CD4-positive, alpha-beta T cell treated with Interleukin-21 for 1 hour (primary cell): ENCODE measurements around the gene NGFR.

Source experiments
- DNase-seq: peaks from one replicate; pipeline ENCODE4 v3.0.0-alpha.2; 2020

The NGFR gene

GRCh38 chr17:49519781-49520180 lies 24.7 kb downstream of the NGFR start:
- no peak for DNase-seq

- DNase-seq: no peak
Measured at GRCh38 chr17:49520386-49521087, 25.4 kb downstream of the NGFR start.

- no peak for DNase-seq
Measured at GRCh38 chr17:49521088-49521450, 26.0 kb downstream of the NGFR start.

- DNase-seq: no peak
Measured at GRCh38 chr17:49521471-49522356, 26.6 kb downstream of the NGFR start.

- no peak for DNase-seq
Measured at GRCh38 chr17:49522357-49522890, 27.3 kb downstream of the NGFR start.

- DNase-seq: no peak
Measured at GRCh38 chr17:49523196-49523595, 28.1 kb downstream of the NGFR start.

- DNase-seq: no peak
Measured at GRCh38 chr17:49523706-49524472, 28.8 kb downstream of the NGFR start.

GRCh38 chr17:49524473-49525359 lies 29.6 kb downstream of the NGFR start:
- no peak for DNase-seq

GRCh38 chr17:49525831-49526741 lies 31.0 kb downstream of the NGFR start:
- DNase-seq: no peak

GRCh38 chr17:49527927-49528651 lies 33.0 kb downstream of the NGFR start:
- no peak for DNase-seq

- DNase-seq: no peak
Measured at GRCh38 chr17:49528966-49529365, 33.9 kb downstream of the NGFR start.

- DNase-seq: no peak
Measured at GRCh38 chr17:49530118-49530517, 35.0 kb downstream of the NGFR start.

GRCh38 chr17:49543860-49544259 lies 48.8 kb downstream of the NGFR start:
- no peak for DNase-seq

- DNase-seq: no peak
Measured at GRCh38 chr17:49545007-49545660, 50.0 kb downstream of the NGFR start.

GRCh38 chr17:49545806-49546545 lies 50.9 kb downstream of the NGFR start:
- DNase-seq: no peak

GRCh38 chr17:49546546-49547535 lies 51.7 kb downstream of the NGFR start:
- DNase-seq: no peak

- no peak for DNase-seq
Measured at GRCh38 chr17:49547566-49547965, 52.5 kb downstream of the NGFR start.

GRCh38 chr17:49548051-49548505 lies 53.0 kb downstream of the NGFR start:
- no peak for DNase-seq
